NCI-H2107 treated with DMSO at 0.1 percent for 48 hours (cell line): ENCODE measurements around the gene SCAND1.

Experiments used
- DNase-seq: peaks from one replicate; lab custom pipeline; 2025; ENCODE audit not compliant: unreplicated experiment; lab: John Stamatoyannopoulos, UW

SCAND1 gene

DNA sequence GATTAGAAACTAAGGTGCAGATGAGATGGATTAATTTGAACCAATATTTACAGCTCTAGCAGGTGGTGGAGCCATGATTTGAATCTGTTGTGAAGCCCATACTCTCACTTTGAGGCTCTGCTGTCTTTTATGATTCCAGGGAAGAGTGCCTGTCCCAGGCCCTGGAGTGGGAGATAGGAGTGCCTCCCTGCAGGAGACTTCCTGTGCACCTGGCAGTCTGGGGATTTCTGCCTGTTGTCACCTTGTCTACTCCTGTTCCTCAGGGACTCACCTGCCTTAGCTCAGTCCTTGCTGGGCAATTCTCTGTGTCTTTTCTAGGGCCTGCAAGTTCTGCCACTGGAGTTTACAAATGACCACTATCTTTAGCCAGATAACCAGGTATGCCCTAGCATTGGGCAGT is 46.3 kb downstream of the SCAND1 start:
- no peak for DNase-seq

DNA sequence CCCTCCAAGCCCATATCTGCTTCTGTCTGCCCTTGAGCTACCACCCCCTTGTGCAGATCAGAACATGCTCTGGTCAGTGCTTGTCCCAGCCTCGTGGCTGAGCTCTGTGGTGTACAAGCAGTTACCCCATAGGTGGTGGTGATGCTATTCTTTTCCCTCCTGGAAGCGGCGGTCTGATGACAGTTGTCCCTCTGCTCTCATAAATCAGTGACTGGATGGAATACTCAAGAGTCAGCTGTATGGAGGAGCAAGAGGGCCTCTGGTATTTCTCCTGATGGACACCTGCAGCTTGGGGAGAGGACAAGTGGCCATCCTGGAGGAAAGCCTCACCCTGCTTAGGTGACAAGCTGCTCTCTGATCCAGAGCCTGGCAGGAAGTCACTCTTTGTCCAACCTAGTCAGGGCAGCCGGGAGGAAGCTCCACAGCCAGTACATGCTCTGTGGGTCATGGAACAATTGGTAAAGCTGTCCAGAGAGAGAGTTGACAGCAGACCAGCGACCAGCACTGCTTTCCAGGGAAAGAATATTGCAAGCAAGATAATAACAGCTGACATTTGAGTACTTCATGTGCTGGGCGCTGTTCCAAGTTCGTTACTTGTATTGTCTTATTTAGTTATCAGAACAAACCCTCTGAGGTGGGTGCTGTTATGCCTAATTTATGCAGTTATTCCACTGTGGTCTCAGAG is 47.1 kb downstream of the SCAND1 start:
- no peak for DNase-seq

DNA sequence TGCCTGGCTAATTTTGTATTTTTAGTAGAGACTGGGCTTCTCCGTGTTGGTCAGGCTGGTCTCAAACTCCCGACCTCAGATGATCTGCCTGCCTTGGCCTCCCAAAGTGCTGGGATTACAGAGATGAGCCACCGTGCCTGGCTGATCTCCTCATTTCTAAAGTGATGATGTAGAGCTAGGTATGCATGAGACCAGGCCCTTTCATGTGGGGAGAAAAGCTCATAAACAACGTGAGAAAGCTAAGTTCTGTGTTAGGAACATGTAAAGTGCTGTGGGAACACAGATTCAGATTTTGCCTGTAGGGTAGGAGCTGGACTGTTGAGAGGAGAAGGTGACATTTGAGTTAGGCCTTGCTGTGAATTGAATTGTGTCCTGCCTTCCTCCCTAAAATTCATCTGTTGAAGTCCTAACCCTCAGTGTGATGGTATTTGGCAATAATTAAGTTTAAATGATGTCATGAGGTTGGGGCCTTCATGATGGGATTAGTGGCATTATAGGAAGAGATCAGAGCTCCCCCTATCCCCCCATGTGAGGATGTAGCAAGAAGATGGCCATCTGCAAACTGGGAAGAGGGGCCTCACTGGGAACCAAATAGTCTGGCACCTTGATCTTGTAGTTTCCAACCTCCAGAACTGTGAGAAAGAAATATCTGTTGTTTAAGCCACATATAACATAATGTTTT is 49.2 kb downstream of the SCAND1 start:
- DNase-seq, result no peak

GRCh38 chr20:35903843-35904242 is 50.5 kb downstream of the SCAND1 start:
- DNase-seq, result no peak
